Measurements from ENCODE around the gene BNIPL.

BNIPL gene

GRCh38 chr1:151007853-151008243 lies 28.5 kb upstream of the BNIPL start:
- no peak for TF ChIP-seq CTCF (IDR thresholded peaks at IDR 0.05; ENCODE audit: unreplicated experiment in 3 of 3)

GRCh38 chr1:151008244-151009205 lies 27.9 kb upstream of the BNIPL start, which contains the start of gene PRUNE1:
Gene PRUNE1 (plus strand): TSS chr1:151008449. CDS start chr1:151008633, 184 bp downstream.
- H3K4me1 Mint-ChIP-seq: peaks cover 60% of the 10 kb centered on the region
- peak within 1 kb of the TSS; percentile 94 to 99 (median 98) for H3K27ac Mint-ChIP-seq
- H3K27me3 Mint-ChIP-seq (ENCODE audit: low read depth): no peaks in the 10 kb centered on the region
- H3K4me3 Mint-ChIP-seq: peak within 1 kb of the TSS; percentile 93 to 96 (median 96)
- no peaks in the 10 kb centered on the region for H3K9me3 Mint-ChIP-seq
- TF ChIP-seq CTCF (IDR thresholded peaks at IDR 0.05; ENCODE audit: unreplicated experiment in 3 of 3): no peak
- H3K36me3 Mint-ChIP-seq (ENCODE audit: low read depth): peaks cover 4% of the 10 kb centered on the region

More at GRCh38 chr1:151007853-151008243, 28.5 kb upstream of the BNIPL start:
- H3K4me1 Mint-ChIP-seq: peaks cover 57% of the 10 kb centered on the region
- H3K9me3 Mint-ChIP-seq: no peaks in the 10 kb centered on the region
- H3K36me3 Mint-ChIP-seq (ENCODE audit: low read depth): peaks cover 5% of the 10 kb centered on the region
- H3K27ac Mint-ChIP-seq: peak overlapping the region; percentile 94 to 99 (median 98)
- peak overlapping the region; percentile 93 to 96 (median 96) for H3K4me3 Mint-ChIP-seq
- H3K27me3 Mint-ChIP-seq (ENCODE audit: low read depth): no peaks in the 10 kb centered on the region

DNA sequence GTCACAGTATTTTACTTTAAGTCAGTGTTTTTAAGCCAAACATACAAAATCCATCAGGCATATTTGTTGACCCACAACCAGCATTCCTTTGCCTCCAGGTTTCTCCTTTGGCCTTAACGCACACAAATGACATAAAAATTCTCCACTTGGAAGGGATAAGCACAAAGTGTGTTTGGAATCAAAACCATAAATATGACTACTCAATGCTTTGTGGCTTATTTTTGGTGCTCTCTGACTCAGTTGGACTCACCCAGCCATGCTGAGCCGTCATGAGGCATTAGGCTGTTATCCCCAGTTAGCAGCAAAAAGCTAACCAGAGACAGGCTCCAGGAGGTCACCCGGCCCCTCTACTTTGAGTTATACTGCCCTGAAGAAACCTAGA lies 27.2 kb upstream of the BNIPL start:
- TF ChIP-seq CTCF (IDR thresholded peaks at IDR 0.05; ENCODE audit: unreplicated experiment in 3 of 3): no peak
- Mint-ChIP-seq H3K4me1 (peaks cover 62% of the 10 kb centered on the region), H3K9me3 (no peaks in the 10 kb centered on the region), H3K36me3 (ENCODE audit: low read depth) (peaks cover 4% of the 10 kb centered on the region), H3K27ac (peak overlapping the region; percentile 94 to 99 (median 98)), H3K27me3 (ENCODE audit: low read depth) (no peaks in the 10 kb centered on the region), H3K4me3 (peak overlapping the region; percentile 93 to 96 (median 96))

- Mint-ChIP-seq H3K4me1 (peaks cover 62% of the 10 kb centered on the region), H3K9me3 (no peaks in the 10 kb centered on the region)
- TF ChIP-seq CTCF (IDR thresholded peaks at IDR 0.05; ENCODE audit: unreplicated experiment in 3 of 3): no peak
Observed at GRCh38 chr1:151009674-151010345, 26.6 kb upstream of the BNIPL start.

GRCh38 chr1:151010346-151010726 lies 26.1 kb upstream of the BNIPL start:
- Mint-ChIP-seq H3K9me3 (no peaks in the 10 kb centered on the region), H3K36me3 (ENCODE audit: low read depth) (peaks cover 4% of the 10 kb centered on the region), H3K27ac (peak overlapping the region in 1 of 3 experiments; percentile 94), H3K27me3 (ENCODE audit: low read depth) (no peaks in the 10 kb centered on the region), H3K4me3 (peak overlapping the region; percentile 38 to 96 (median 93)), H3K4me1 (peaks cover 61% of the 10 kb centered on the region)
- no peak for TF ChIP-seq CTCF (IDR thresholded peaks at IDR 0.05; ENCODE audit: unreplicated experiment in 3 of 3)

More at GRCh38 chr1:151009674-151010345, 26.6 kb upstream of the BNIPL start:
- H3K4me3 Mint-ChIP-seq: peak overlapping the region; percentile 93 to 96 (median 96)
- peak overlapping the region; percentile 94 to 99 (median 98) for H3K27ac Mint-ChIP-seq
- no peaks in the 10 kb centered on the region for H3K27me3 Mint-ChIP-seq (ENCODE audit: low read depth)
- H3K36me3 Mint-ChIP-seq (ENCODE audit: low read depth): peaks cover 4% of the 10 kb centered on the region
